Smooth muscle cell (in vitro differentiated cells): ENCODE results near the gene DEPP1. TPM values are rescaled to one million over a fixed set of nuclear protein-coding genes. Genes with fewer than 3 reads are reported as not detected.

ENCODE experiments used
- DNase-seq: peaks from one replicate; lab custom pipeline; 2025; ENCODE audit not compliant: unreplicated experiment; lab: John Stamatoyannopoulos, UW
- H2AFZ ChIP-seq: fragments of 200-600 bp; sonication (generic); 2 replicates; pipeline ENCODE4 v1.6.0; 2016; ENCODE audit warnings: antibody characterized with exemption, low read depth, mild to moderate bottlenecking
- H3F3A ChIP-seq: fragments of 200-600 bp; sonication (generic); 2 replicates; pipeline ENCODE4 v1.6.0; 2017; ENCODE audit warnings: antibody characterized with exemption, low read depth
- H3K27ac ChIP-seq: fragments of 200-600 bp; sonication (generic); 2 replicates; pipeline ENCODE4 v1.5.1; 2016; ENCODE audit warnings: low read depth, mild to moderate bottlenecking
- H3K27me3 ChIP-seq: fragments of 200-600 bp; sonication (generic); 2 replicates; pipeline ENCODE4 v1.6.1; 2016; ENCODE audit warnings: low read depth, mild to moderate bottlenecking
- H3K36me3 ChIP-seq: fragments of 200-600 bp; sonication (generic); 2 replicates; pipeline ENCODE4 v1.5.1; 2016; ENCODE audit warnings: low read depth
- H3K4me1 ChIP-seq: fragments of 200-600 bp; sonication (generic); 2 replicates; pipeline ENCODE4 v1.5.1; 2016; ENCODE audit warnings: low read depth
- H3K4me2 ChIP-seq: fragments of 200-600 bp; sonication (generic); 2 replicates; pipeline ENCODE4 v1.6.0; 2016; ENCODE audit warnings: mild to moderate bottlenecking
- H3K4me3 ChIP-seq: fragments of 200-600 bp; sonication (generic); 2 replicates; pipeline ENCODE4 v1.5.1; 2016; ENCODE audit warnings: mild to moderate bottlenecking
- H3K79me2 ChIP-seq: fragments of 200-600 bp; sonication (generic); 2 replicates; pipeline ENCODE4 v1.6.0; 2016; ENCODE audit warnings: low read depth, mild to moderate bottlenecking
- H3K9ac ChIP-seq: fragments of 200-600 bp; sonication (generic); 2 replicates; pipeline ENCODE4 v1.6.0; 2016; ENCODE audit warnings: low read depth
- H3K9me3 ChIP-seq: fragments of 200-600 bp; sonication (generic); replicated peaks from 2 replicates; pipeline ENCODE4 v1.5.1; 2016; ENCODE audit warnings: low read depth
- H4K20me1 ChIP-seq: fragments of 200-600 bp; sonication (generic); 2 replicates; pipeline ENCODE4 v1.6.0; 2016; ENCODE audit warnings: low read depth
- WGBS: methylation state at CpG from one replicate; pipeline ENCODE4 v1.1.7; 2016; ENCODE audit warnings: low lambda C conversion rate; 5-methylcytosine and 5-hydroxymethylcytosine counted together
- polyA plus RNA-seq: library from polyadenylated mRNA; unstranded; fragments of >200 nt; fragmentation: Nextera tagmentation; extraction: Ambion mirVana; gene quantifications from 2 replicates; pipeline ENCODE4 v1.2.1, GENCODE V29; 2016
- total RNA-seq: library from RNA; depleted of rRNA; stranded (reverse); fragments of >200 nt; gene quantifications from 2 replicates; pipeline ENCODE4 v1.2.3, GENCODE V29; 2014
- TF ChIP-seq, protein P1 (sequence below): fragments of 200-600 bp; sonication (generic); IDR thresholded peaks from 2 replicates; pipeline ENCODE4 v1.5.1; 2017; ENCODE audit warnings: borderline replicate concordance, mild to moderate bottlenecking, antibody characterized with exemption; ENCODE audit not compliant: insufficient read depth, poor library complexity, severe bottlenecking

The DEPP1 gene
- total and polyA plus RNA-seq, 2 experiments from 2014 or later: 12.9 to 13.2 TPM

DNA sequence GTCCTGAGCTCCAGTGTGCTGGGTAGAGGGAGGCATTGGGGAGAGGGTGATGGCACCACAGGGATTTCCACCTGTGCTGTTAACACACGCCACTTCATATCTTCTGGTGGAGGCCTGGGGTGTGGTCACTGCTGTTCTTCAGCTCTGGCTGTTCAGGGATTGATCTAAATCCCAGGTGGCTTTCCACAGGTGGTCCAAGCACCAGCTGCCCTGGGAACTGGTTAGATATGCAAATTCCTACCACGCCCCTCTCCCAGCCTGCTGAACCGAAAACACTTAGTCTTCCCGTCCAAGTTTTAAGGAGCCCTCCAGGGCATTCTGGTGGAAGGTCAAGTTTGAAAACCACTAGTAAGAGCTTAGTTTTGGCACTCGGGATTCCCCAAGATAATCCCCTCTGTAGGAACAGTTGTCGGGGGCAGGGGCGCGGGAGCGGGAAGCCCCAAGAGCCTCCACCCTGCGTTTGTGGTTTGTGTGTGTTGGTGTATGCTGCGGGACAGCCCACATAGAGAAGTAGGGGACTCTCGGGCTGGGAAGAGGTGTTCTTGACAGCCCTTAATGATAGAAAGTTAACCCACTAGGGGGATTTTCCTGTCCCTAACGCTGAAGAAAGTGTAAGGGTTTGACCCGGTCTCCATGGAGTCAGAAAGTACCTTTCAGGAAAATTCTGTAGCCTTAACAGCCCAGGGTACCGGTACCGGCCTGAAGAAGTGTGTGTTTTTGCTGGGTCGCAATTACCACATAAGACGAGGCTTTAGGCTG lies 5.1 kb downstream of the DEPP1 start:
- no peaks in the 10 kb centered on the region for H4K20me1 ChIP-seq
- H3K27ac ChIP-seq: no peak overlapping the region
- no peaks in the 10 kb centered on the region for H3K36me3 ChIP-seq
- no peak overlapping the region for H2AFZ ChIP-seq
- no peaks in the 10 kb centered on the region for H3K27me3 ChIP-seq
- peaks cover 6% of the 10 kb centered on the region for H3F3A ChIP-seq
- H3K4me2 ChIP-seq: peak overlapping the region; percentile 90
- H3K9ac ChIP-seq: no peak overlapping the region
- no peaks in the 10 kb centered on the region for H3K79me2 ChIP-seq
- TF ChIP-seq, protein P1, sequence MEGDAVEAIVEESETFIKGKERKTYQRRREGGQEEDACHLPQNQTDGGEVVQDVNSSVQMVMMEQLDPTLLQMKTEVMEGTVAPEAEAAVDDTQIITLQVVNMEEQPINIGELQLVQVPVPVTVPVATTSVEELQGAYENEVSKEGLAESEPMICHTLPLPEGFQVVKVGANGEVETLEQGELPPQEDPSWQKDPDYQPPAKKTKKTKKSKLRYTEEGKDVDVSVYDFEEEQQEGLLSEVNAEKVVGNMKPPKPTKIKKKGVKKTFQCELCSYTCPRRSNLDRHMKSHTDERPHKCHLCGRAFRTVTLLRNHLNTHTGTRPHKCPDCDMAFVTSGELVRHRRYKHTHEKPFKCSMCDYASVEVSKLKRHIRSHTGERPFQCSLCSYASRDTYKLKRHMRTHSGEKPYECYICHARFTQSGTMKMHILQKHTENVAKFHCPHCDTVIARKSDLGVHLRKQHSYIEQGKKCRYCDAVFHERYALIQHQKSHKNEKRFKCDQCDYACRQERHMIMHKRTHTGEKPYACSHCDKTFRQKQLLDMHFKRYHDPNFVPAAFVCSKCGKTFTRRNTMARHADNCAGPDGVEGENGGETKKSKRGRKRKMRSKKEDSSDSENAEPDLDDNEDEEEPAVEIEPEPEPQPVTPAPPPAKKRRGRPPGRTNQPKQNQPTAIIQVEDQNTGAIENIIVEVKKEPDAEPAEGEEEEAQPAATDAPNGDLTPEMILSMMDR: no peak
- H3K9me3 ChIP-seq: no peaks in the 10 kb centered on the region
- no peak overlapping the region for H3K4me3 ChIP-seq
- WGBS: 65% methylated on average over 18 of the region's 18 CpGs
- DNase-seq: no peak
- peaks cover 10% of the 10 kb centered on the region for H3K4me1 ChIP-seq

- no peak overlapping the region for H3K27ac ChIP-seq
- H3F3A ChIP-seq: peaks cover 6% of the 10 kb centered on the region
- peaks cover 5% of the 10 kb centered on the region for H3K4me1 ChIP-seq
- TF ChIP-seq, protein P1: no peak
- no peak overlapping the region for H2AFZ ChIP-seq
- no peaks in the 10 kb centered on the region for H3K9me3 ChIP-seq
- no peak overlapping the region for H3K4me2 ChIP-seq
- H3K79me2 ChIP-seq: no peaks in the 10 kb centered on the region
- no peak overlapping the region for H3K9ac ChIP-seq
- H3K36me3 ChIP-seq: no peaks in the 10 kb centered on the region
- H3K27me3 ChIP-seq: no peaks in the 10 kb centered on the region
- H4K20me1 ChIP-seq: no peaks in the 10 kb centered on the region
- 72% methylated on average over 6 of the region's 6 CpGs for WGBS
- no peak for DNase-seq
- H3K4me3 ChIP-seq: no peak overlapping the region
Measured at GRCh38 chr10:44972874-44973306, 5.7 kb downstream of the DEPP1 start.

- no peaks in the 10 kb centered on the region for H3K27me3 ChIP-seq
- TF ChIP-seq, protein P1: no peak
- WGBS: 96% methylated on average over 12 of the region's 12 CpGs
- H3K4me2 ChIP-seq: no peak overlapping the region
- DNase-seq: no peak
- H3K79me2 ChIP-seq: no peaks in the 10 kb centered on the region
- H3K9me3 ChIP-seq: no peaks in the 10 kb centered on the region
- no peaks in the 10 kb centered on the region for H3K36me3 ChIP-seq
- no peaks in the 10 kb centered on the region for H4K20me1 ChIP-seq
- no peak overlapping the region for H3K4me3 ChIP-seq
- H3F3A ChIP-seq: peaks cover 6% of the 10 kb centered on the region
- no peak overlapping the region for H2AFZ ChIP-seq
- H3K27ac ChIP-seq: no peak overlapping the region
- peaks cover 9% of the 10 kb centered on the region for H3K4me1 ChIP-seq
- H3K9ac ChIP-seq: no peak overlapping the region
Measured at GRCh38 chr10:44971935-44972757, 6.5 kb downstream of the DEPP1 start.
